GM10266 (cell line): Measurements from ENCODE around the gene MAP3K5.

ENCODE experiments used
- DNase-seq: peaks from one replicate; pipeline ENCODE4 v3.0.0; 2012; ENCODE audit errors: extremely low spot score
- TF ChIP-seq, protein P1 (sequence below): IDR thresholded peaks from 2 replicates; pipeline ENCODE4 v1.5.1; 2012; ENCODE audit warnings: mild to moderate bottlenecking, low read depth; ENCODE audit not compliant: control insufficient read depth, insufficient read depth; ENCODE audit errors: missing control alignments

Gene MAP3K5

DNA sequence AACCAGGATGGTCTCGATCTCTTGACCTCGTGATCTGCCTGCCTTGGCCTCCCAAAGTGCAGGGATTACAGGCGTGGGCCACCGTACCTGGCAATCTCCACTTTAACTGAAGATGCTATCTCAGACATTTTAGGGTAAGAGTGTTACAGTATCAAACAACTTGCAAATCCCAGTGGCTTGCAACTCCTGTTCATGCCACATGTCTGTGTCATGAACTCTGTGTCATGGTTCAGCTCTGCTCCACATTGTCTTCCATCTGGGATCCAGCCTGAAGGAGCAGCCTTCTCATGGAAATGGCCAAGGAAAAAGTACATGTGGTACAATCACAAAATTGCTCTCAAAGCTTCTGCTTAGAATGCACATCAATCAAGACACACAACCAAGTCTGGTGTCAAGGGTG, 114.9 kb downstream of the MAP3K5 start:
- TF ChIP-seq, protein P1, sequence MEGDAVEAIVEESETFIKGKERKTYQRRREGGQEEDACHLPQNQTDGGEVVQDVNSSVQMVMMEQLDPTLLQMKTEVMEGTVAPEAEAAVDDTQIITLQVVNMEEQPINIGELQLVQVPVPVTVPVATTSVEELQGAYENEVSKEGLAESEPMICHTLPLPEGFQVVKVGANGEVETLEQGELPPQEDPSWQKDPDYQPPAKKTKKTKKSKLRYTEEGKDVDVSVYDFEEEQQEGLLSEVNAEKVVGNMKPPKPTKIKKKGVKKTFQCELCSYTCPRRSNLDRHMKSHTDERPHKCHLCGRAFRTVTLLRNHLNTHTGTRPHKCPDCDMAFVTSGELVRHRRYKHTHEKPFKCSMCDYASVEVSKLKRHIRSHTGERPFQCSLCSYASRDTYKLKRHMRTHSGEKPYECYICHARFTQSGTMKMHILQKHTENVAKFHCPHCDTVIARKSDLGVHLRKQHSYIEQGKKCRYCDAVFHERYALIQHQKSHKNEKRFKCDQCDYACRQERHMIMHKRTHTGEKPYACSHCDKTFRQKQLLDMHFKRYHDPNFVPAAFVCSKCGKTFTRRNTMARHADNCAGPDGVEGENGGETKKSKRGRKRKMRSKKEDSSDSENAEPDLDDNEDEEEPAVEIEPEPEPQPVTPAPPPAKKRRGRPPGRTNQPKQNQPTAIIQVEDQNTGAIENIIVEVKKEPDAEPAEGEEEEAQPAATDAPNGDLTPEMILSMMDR: no peak
- no peak for DNase-seq

DNA sequence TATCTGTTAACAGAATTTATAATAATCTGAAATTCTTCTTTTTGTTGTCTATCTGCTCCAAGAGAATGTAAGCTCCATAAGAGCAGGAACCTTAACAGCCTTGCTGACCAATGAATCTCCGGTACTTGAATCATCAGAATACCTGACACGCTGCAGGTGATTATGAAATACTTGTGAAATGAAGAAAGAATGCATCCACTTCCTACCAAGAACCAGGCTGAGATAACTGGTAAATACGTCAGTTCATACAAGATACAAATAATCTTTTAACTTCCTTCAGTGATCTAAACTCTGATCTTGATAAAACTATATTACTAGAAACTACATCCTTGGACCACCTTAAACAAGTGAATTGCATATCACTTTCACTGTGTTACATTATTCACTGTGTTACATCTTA, 116.2 kb downstream of the MAP3K5 start:
- no peak for DNase-seq
- TF ChIP-seq, protein P1: no peak

DNA sequence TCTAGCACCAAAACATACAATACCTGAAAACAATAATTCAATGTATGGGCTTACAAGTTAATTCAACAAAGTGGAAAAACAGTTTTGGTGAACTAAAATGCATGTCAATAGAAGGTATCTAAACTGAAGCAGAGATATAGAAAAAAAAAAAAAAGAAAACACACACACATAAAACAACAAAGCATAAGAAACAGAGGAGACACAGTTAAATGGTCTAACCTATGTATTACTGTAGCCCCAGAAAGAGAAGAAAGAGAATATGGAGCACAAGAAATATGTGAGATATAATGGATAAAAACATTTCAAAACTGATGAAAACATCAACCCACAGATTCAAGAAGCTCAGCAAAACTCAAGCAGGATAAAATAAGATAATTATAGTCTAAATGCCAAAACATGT, 118.7 kb downstream of the MAP3K5 start:
- TF ChIP-seq, protein P1: no peak
- DNase-seq: no peak

DNA sequence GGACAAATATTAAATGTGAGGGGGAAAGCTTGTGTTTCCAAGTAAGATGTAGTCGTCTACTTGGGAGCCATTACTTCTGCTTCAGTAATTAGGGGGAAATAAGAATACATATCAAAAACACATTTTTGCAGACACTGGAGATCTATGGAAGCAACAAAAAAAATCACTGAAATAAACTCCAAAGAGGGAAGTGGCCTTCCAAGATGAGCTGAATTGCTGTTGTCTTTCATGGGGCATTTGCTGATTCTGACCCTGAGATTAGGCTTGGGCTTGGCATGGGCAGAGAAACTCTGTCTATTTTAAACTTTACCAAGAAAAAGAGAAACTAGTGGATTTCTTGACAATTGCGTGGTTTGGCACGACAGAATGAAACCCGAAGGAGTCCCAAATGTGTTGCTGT, 120.1 kb downstream of the MAP3K5 start:
- TF ChIP-seq, protein P1: no peak
- DNase-seq: no peak

DNA sequence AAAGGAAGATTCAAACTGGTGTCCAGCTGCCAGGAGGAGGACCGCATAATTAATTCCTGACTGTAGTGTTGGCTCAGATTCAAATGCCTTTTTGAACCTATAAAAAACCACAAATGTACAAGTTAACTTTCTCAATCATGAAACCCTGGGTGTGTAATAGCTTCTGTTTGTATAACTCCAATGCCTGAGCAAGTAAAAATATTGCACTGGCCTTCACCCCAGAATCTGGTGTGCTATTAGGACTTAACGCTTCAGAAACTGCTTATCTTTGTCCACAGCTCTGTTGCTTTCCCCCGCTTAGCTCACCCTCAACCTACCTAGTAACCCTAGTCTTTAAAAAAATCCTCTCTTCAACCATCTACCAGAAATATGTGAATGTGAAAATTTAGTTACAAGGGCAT, 123.0 kb downstream of the MAP3K5 start:
- DNase-seq: no peak
- TF ChIP-seq, protein P1: no peak

DNA sequence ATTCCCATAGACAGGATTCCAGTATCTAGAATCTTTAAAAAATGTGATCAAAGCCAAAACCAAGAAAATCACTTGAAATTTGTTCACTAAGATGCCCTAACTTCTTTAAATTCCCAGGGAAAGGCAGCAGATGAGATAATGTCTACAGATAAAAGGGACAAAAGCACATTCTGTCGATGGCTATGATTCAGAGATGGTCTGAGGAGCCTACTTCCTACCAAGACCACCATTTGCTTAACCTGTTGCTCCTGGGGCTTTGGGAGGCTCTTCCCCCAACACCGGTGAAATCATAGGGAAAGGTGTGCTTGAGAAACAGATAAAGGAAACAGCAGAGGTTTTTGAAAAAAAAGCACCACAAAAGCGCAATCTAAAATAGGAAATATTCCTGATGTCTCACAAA, 123.7 kb downstream of the MAP3K5 start:
- TF ChIP-seq, protein P1: no peak
- no peak for DNase-seq

DNA sequence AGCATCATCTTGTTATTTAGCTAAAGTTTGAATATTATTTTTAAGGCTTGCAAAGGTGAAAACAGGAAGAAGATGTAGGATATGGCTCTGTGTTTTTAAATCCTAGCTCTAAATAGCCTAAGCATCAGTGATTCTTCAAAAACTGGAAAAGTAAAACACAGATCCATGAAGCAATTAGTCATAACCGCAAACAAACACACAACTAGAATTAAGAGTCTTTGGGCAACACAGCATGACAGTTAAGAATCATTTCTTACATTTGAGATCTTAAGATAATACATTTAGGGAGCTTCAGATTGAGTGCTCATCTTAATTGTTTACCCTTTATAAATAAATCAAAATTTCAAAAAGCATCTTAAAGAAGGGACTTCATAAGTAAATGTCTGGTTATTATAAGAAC, 126.2 kb downstream of the MAP3K5 start:
- no peak for DNase-seq
- TF ChIP-seq, protein P1: no peak
